GM21390 (cell line): ENCODE data around the gene NETO1.

ENCODE experiments used
- ATAC-seq: cut with Tn5 transposase; IDR thresholded peaks from one replicate; pipeline ENCODE4 v1.9.1; 2021; ENCODE audit not compliant: unreplicated experiment

NETO1 gene

DNA sequence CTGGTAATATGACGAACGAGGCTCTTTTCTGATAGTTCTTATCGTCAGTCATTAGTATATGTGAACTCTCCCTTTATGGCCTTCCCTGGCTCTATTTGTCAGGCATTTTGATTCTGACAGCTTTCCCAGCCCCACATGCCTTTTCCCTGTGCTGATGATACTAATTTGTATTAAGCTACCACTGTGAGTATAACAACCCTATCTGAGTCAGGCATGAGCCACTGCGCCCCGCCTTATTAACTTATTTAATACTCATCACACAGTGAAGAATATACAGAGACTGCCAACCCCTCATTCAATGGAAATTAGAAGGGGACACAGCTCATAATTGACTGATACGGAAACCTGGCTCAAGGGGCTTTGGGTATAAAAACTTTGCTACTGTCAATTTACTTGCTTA, 140.0 kb downstream of the NETO1 start:
- ATAC-seq: no peak

DNA sequence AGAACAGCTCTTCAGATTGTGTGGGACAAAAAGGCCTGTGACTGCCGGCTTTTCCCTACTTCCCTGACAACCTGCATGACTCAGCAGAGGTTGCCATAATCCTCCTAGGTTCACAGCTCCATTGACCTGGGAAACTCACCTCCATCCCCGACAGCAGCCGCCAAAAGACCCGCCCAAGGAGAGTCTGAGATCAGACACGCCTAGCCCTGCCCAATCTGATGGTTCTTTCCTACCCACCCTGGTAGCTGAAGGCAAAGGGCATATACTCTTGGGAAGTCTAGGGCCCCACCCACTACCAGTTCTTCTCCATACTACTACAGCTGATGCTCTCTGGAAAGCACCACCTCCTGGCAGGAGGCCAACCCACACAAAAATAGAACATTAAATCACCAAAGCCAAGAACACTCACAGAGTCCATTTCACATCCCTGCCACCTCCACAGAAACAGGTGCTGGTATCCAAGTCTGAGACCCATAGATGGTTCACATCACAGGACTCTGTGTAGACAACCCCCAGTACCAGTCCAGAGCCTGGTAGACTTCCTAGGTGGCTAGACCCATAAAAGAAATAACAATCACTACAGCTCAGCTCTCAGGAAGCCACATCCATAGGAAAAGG, 140.6 kb downstream of the NETO1 start:
- no peak for ATAC-seq

DNA sequence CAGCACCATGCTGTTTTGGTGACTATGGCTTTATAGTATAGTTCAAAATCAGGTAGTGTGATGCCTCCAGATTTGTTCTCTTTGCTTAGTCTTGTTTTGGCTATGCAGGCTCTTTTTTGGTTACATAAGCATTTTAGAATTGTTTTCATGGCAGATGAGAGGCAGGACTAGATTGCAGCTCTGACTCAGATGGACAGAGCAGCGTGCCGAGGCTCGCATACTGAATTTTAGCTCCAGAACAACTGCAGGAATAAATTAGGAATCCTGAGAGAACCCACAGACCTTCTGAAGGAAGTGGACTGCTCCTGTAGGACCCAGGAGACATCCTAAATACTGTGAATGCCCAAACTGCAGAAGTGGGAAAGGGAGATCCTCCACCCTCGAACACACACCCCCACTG, 141.6 kb downstream of the NETO1 start:
- ATAC-seq: no peak

DNA sequence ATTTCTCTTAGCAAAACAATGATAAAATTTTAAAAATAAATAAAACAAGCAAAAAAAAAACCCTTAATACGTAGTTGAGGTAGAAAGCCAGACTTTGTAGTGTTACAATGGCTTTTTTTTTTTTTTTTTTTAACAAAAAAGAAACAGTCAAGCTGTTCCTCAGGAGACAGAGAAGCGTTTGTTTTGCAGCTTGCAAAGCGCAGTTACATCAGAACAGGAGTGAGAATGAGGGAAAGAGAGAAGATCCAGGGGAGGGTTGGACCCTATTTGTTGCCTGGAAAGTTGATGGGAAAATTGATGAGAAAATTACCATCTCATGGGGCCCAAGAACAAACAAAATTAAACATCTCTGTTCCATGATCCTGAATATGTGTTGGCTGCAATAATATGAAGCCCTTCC, 146.5 kb downstream of the NETO1 start:
- ATAC-seq: no peak

DNA sequence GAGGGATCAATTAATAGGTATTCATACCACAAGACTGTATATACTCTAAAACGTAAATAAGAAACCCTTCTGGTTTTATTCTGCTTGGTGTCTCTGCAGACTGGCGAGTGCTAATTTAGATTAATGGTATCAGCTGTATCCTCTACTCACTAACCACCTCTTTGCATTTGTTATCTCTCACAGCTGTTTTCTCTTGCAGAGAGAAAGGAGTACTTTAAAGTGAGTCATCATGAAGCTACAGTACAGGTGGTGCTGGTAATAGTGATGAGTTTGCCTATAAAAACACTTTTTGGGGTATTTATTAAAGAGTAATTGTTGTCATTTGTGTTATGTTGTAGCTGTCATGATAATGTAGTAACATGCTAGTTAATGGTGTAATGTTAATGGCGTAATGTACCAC, 147.7 kb downstream of the NETO1 start:
- no peak for ATAC-seq

DNA sequence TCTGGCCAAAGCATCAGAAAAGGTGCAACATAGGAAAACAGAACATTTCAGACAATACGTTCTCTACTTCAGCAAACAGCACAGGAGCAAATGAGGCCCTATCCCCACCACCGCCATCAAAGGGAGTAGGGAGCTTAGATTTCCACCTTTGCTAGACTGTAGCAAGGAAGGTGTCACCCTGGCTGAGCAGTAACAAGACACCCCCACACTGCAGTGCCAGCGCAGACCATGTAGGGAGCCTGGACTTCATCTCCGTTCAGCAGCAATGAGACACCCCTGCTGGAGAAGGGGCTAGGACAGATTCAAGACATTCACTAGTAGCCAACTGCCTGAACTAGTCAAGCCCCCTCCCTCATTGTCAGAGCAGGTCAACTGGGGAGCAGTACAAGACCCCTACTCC, 163.6 kb downstream of the NETO1 start:
- no peak for ATAC-seq

DNA sequence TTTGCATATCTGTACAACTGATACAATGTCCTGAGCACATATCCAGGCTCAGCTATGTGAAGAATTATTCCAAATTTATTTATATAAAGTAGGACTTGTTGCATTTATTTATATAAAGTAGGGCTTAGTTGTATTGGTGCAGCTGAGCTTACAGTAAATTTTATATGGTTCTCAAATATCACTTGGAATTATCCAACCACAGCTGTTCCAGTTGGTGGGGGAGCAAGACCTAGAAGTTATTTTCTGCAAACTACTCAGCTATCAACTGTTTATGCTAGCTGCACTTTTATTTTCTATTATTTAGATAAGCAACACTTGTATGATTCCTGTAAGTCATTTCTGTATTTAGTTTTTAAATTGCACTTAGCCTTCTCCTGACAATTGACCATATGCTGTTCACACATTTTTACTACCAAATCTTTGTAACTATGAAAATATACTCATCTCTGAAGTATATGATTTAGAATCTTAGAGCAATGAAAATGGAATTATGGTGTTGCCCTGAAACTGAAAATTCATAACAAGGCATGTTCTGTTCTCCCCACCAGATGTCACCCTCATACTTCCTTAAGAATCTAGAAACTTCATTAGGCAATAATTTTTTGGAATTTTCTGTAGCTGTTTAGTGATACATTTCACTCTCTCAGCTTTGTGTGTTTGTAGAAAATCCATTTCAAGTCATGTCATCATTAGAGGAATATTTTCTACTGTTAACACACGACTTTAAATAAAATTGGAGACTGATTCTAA, 166.7 kb downstream of the NETO1 start:
- no peak for ATAC-seq

DNA sequence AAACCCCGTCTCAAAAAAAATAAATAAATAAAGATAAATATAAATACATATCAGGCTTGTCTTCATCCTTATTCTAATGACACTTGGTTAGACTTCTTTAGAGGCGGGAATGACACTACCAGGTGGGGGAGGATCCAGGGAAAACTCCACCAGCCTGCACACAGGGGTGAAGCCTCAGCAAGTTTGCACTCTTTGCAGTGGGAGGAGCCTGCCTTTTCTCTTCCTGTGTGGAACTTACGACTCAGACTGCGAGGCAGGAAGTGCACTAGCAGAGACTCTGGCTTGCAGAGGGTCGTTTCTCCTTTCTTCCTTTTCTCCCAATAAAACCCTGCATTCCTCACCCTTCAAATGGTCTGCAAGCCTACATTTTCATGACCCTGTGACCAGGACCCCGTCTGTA, 170.1 kb downstream of the NETO1 start:
- ATAC-seq: no peak

DNA sequence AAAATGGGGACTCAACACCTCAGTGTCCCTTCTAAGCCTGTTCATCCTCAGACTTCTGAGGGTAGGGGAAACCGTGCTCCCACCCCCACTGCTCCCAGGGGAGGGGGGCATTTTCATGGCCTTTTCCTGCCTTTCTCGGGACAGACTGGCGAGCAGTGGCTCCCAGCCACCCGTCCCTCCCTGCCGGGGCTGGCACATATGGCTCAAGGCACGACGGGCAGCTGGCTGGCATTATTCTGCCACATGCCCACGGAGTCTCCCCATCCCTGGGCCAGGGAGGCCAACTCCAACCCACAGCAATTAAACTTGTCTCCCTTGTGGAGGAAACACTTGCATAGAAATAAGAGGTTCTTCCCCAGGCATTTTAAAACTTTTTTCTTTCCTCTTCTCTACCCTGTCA, 175.2 kb downstream of the NETO1 start:
- no peak for ATAC-seq
